Measurements from ENCODE around the gene ZMYND19. TPM values are rescaled to one million over a fixed set of nuclear protein-coding genes. Genes with fewer than 3 reads are reported as not detected.

ZMYND19 gene
- total and polyA plus RNA-seq, 2 of the 8 experiments (the other 6 are each of a cell fraction or from before 2014, with no cell fraction given), result 42.4 to 58.7 TPM

GRCh38 chr9:137612741-137613142, 22.4 kb upstream of the ZMYND19 start:
- Histone ChIP-seq H2BK120ac (replicated peaks; ENCODE audit: low read depth, low read length) (no peak overlapping the region), H2BK15ac (ENCODE audit: low read length) (no peak overlapping the region), H3K4me3 (ENCODE audit: extremely low read depth in 1 of 4, insufficient read depth in 2 of 4, low read depth in 3 of 4, low read length in 4 of 4) (no peak overlapping the region), H4K5ac (ENCODE audit: insufficient read length, low read depth, low read length) (no peak overlapping the region), H3K56ac (replicated peaks; ENCODE audit: insufficient read length, low read depth, low read length) (no peak overlapping the region), H2BK20ac (ENCODE audit: low read length) (no peak overlapping the region), H3K4me1 (replicated peaks in 1 of 4; ENCODE audit: control insufficient read depth in 3 of 4, insufficient read depth in 4 of 4, low read length in 3 of 4) (peaks cover 0 to 7% (median 5%) of the 10 kb centered on the region in 4 experiments; a peak in 4 of 7 replicates), H2AFZ (ENCODE audit: low read length) (no peak overlapping the region), H3K36me3 (ENCODE audit: control insufficient read depth in 2 of 4, insufficient read depth in 4 of 4, low read length in 3 of 4) (peaks cover 3 to 25% (median 11%) of the 10 kb centered on the region in 4 experiments; a peak in 6 of 8 replicates), H4K8ac (ENCODE audit: extremely low read depth, insufficient read depth, low read length) (peak overlapping the region; percentile 25; the same call in 1 of the 2 replicates), H3K9ac (replicated peaks in 1 of 4; ENCODE audit: extremely low read depth in 1 of 4, low read depth in 3 of 4, low read length in 3 of 4) (no peak overlapping the region), H3K4ac (replicated peaks; ENCODE audit: insufficient read length, low read depth, low read length) (no peak overlapping the region), H3K9me3 (ENCODE audit: insufficient read depth in 2 of 2, low read depth in 1 of 2, low read length in 1 of 2) (no peaks in the 10 kb centered on the region), H3K14ac (ENCODE audit: insufficient read length) (no peak overlapping the region), H2BK12ac (ENCODE audit: low read depth, low read length) (0 out of 2 replicates have a peak overlapping the region, but pooled peaks have one; percentile 23), H3K18ac (ENCODE audit: extremely low read depth, low read length) (no peak overlapping the region), H4K20me1 (replicated peaks in 1 of 2; ENCODE audit: control insufficient read depth in 1 of 2, insufficient read depth in 2 of 2, low read length in 2 of 2) (peaks cover 13 to 21% of the 10 kb centered on the region in 2 experiments), H4K91ac (replicated peaks; ENCODE audit: insufficient read length, low read length) (no peak overlapping the region), H3K79me2 (ENCODE audit: control insufficient read depth in 1 of 2, insufficient read depth in 2 of 2, low read length in 2 of 2) (peaks cover 0 to 18% of the 10 kb centered on the region in 2 experiments; a peak in 2 of 4 replicates), H3K23ac (ENCODE audit: insufficient read length) (no peak overlapping the region), H3K23me2 (ENCODE audit: low read depth, low read length) (no peaks in the 10 kb centered on the region; the same call in 1 of the 2 replicates), H3K27me3 (replicated peaks in 1 of 4; ENCODE audit: control insufficient read depth in 3 of 4, extremely low read depth in 1 of 4, insufficient read depth in 3 of 4, low read length in 3 of 4) (no peaks in the 10 kb centered on the region), H2BK5ac (ENCODE audit: low read depth, low read length) (no peak overlapping the region), H3K27ac (ENCODE audit: low read depth, low read length) (no peak overlapping the region; the same call in 1 of the 2 replicates), H3K79me1 (ENCODE audit: low read depth, low read length) (peaks cover 5% of the 10 kb centered on the region; the same call in 1 of the 2 replicates), H3K4me2 (ENCODE audit: insufficient read depth in 1 of 2, low read depth in 2 of 2, low read length in 2 of 2) (no peak overlapping the region), H2AK5ac (ENCODE audit: low read depth, low read length) (no peak overlapping the region)
- CTCF ChIA-PET (ENCODE audit: partially characterized antibody), result no interaction called here
- FAIRE-seq (no peak), DNase-seq (ENCODE audit: low read depth in 1 of 2, low spot score in 2 of 2) (no peak)
- 84% methylated on average over 8 of the region's 8 CpGs; no CpG with 5 or more reads in 1 of the 2 experiments for WGBS, 2 experiments (ENCODE audit: extremely low coverage in 1 of 2, insufficient coverage in 1 of 2, insufficient read length in 1 of 2, insufficient replicate concordance in 2 of 2, low coverage in 1 of 2, low lambda C conversion rate in 2 of 2, missing lambda C conversion rate in 1 of 2)
- POLR2A ChIA-PET (ENCODE audit: partially characterized antibody), result interaction anchor here (0.7 to 1.7 kb wide), 4 partner anchors 14 to 54 kb away, joined by 3 to 4 read pairs (median 4); no protein-coding TSS in a partner anchor
- TF ChIP-seq BACH1 (IDR thresholded peaks at IDR 0.05; ENCODE audit: low read length) (no peak), RAD21 (IDR thresholded peaks at IDR 0.05 in 1 of 2, conservative IDR thresholded peaks at IDR 0.05 in 1 of 2; ENCODE audit: low read depth in 2 of 2, low read length in 2 of 2) (no peak), TEAD4 (IDR thresholded peaks at IDR 0.05; ENCODE audit: low read depth, low read length) (no peak), MAFK (IDR thresholded peaks at IDR 0.05; ENCODE audit: low read depth, low read length) (no peak), JUN (IDR thresholded peaks at IDR 0.05; ENCODE audit: low read depth, low read length) (no peak), ATF3 (IDR thresholded peaks at IDR 0.05; ENCODE audit: insufficient read depth, low read depth, low read length) (no peak), RBBP5 (IDR thresholded peaks at IDR 0.05; ENCODE audit: borderline replicate concordance, low read depth, low read length) (no peak), SP1 (IDR thresholded peaks at IDR 0.05; ENCODE audit: low read depth, low read length) (no peak), CHD1 (IDR thresholded peaks at IDR 0.05; ENCODE audit: low read depth, low read length) (no peak), CEBPB (IDR thresholded peaks at IDR 0.05; ENCODE audit: low read depth, low read length) (no peak), SRF (IDR thresholded peaks at IDR 0.05; ENCODE audit: low read depth, low read length) (no peak), NRF1 (IDR thresholded peaks at IDR 0.05; ENCODE audit: low read depth, low read length) (no peak), CTBP2 (IDR thresholded peaks at IDR 0.05; ENCODE audit: borderline replicate concordance, insufficient read depth, insufficient read length, low read length) (no peak), TBP (IDR thresholded peaks at IDR 0.05; ENCODE audit: low read depth, low read length) (no peak)

All from H1 (cell line).